GM12878 (cell line): ENCODE measurements around the gene KIAA2012. TPM values are rescaled to one million over a fixed set of nuclear protein-coding genes. Genes with fewer than 3 reads are reported as not detected.
A peak's percentile ranks its signal among the peaks of the same experiment; 100 is the strongest.

Experiments used
- ATAC-seq: fragments of 200-7000 bp; cut with Tn5 transposase; 3 replicates; pipeline ENCODE4 v1.9.1; 2020; ENCODE audit warnings: mild to moderate bottlenecking, moderate library complexity
- BruUV-seq: library from RNA; stranded (reverse); fragments of 400-500 nt; replicated peaks from 2 replicates; lab custom pipeline; 2021; lab: Mats Ljungman, UMichigan
- CTCF ChIA-PET: fragments of 300-600 bp; sonication (Branson Sonifier 250); formaldehyde crosslinking; extraction: SDS; loops from one replicate; lab custom pipeline; 2021; ENCODE audit warnings: inconsistent platforms; lab: Yijun Ruan, JAX
- POLR2A ChIA-PET: fragments of 350-600 bp; formaldehyde crosslinking; extraction: SDS; loops from one replicate; lab custom pipeline; 2021; ENCODE audit warnings: inconsistent platforms; lab: Charles Lee
- RAD21 ChIA-PET: fragments of 300-600 bp; sonication (Branson Sonifier 250); formaldehyde crosslinking; loops from one replicate; lab custom pipeline; 2023; ENCODE audit warnings: antibody characterized with exemption; ENCODE audit not compliant: unreplicated experiment; lab: Charles Lee
- SMC1A ChIA-PET: fragments of 300-600 bp; sonication (Branson Sonifier 250); formaldehyde crosslinking; loops from one replicate; lab custom pipeline; 2023; ENCODE audit not compliant: unreplicated experiment, uncharacterized antibody; lab: Charles Lee
- DNase-seq: peaks from one replicate; pipeline ENCODE4 v3.0.0-alpha.2; 2011; ENCODE audit warnings: low read depth, low spot score
- FAIRE-seq: peaks from 3 replicates; lab custom pipeline; 2011; peaks lifted over from hg19 to GRCh38; lab: Jason Lieb, UNC
- H2AFZ ChIP-seq: 2 replicates; pipeline ENCODE4 v1.6.0; 2011; ENCODE audit warnings: low read depth, low read length, control low read depth; ENCODE audit not compliant: control insufficient read depth
- H3K27ac ChIP-seq: 2 replicates; pipeline ENCODE4 v1.5.1; 2011; ENCODE audit warnings: control low read depth; ENCODE audit not compliant: control insufficient read depth, insufficient read depth
- H3K27me3 ChIP-seq, 2 experiments: replicated peaks in 1 of 2; 2 replicates each; pipeline versions ENCODE4 v1.6.0 to v1.6.1; 2011; ENCODE audit warnings: low read length in 1 of 2; ENCODE audit not compliant: control insufficient read depth in 2 of 2, insufficient read depth in 2 of 2
- H3K36me3 ChIP-seq, 2 experiments: 2 replicates each; pipeline ENCODE4 v1.5.1; 2011; ENCODE audit warnings: low read length in 1 of 2; ENCODE audit not compliant: control insufficient read depth in 2 of 2, insufficient read depth in 2 of 2
- H3K4me1 ChIP-seq: 2 replicates; pipeline ENCODE4 v1.6.1; 2011; ENCODE audit warnings: mild to moderate bottlenecking, low read length, moderate library complexity, mixed read lengths; ENCODE audit not compliant: control insufficient read depth, insufficient read depth
- H3K4me2 ChIP-seq: 2 replicates; pipeline ENCODE4 v1.6.0; 2011; ENCODE audit warnings: control low read depth; ENCODE audit not compliant: control insufficient read depth, insufficient read depth
- H3K4me3 ChIP-seq: fragments of 200-600 bp; sonication (generic); 2 replicates; pipeline ENCODE4 v1.5.1; 2016
- H3K79me2 ChIP-seq: 2 replicates; pipeline ENCODE4 v1.6.0; 2011; ENCODE audit warnings: low read length; ENCODE audit not compliant: control insufficient read depth, insufficient read depth
- H3K9ac ChIP-seq: 2 replicates; pipeline ENCODE4 v1.8.0; 2011; ENCODE audit warnings: low read length, control low read depth, mixed read lengths; ENCODE audit not compliant: control insufficient read depth, insufficient read depth
- H3K9me3 ChIP-seq: replicated peaks from 3 replicates; pipeline ENCODE4 v1.5.1; 2011; ENCODE audit warnings: mild to moderate bottlenecking, low read length; ENCODE audit not compliant: control insufficient read depth, insufficient read depth
- H4K20me1 ChIP-seq: 2 replicates; pipeline ENCODE4 v1.6.0; 2011; ENCODE audit not compliant: control insufficient read depth, insufficient read depth
- ATF7 ChIP-seq: fragments of 450-650 bp; IDR thresholded peaks from 2 replicates; pipeline ENCODE4 v1.6.1; 2016; ENCODE audit warnings: low read depth, mild to moderate bottlenecking
- BCL11A ChIP-seq: IDR thresholded peaks from 2 replicates; pipeline ENCODE4 v1.6.1; 2011; ENCODE audit warnings: low read depth, low read length
- CREB1 ChIP-seq: IDR thresholded peaks from 2 replicates; pipeline ENCODE4 v1.6.1; 2012; ENCODE audit warnings: low read depth, mild to moderate bottlenecking, inconsistent platforms
- DPF2 ChIP-seq: fragments of 450-650 bp; IDR thresholded peaks from 2 replicates; pipeline ENCODE4 v1.6.1; 2017; ENCODE audit warnings: mild to moderate bottlenecking
- EP300 ChIP-seq, 2 experiments: fragments of 150-350 bp in 1 of 2; IDR thresholded peaks; 2 replicates each; pipeline ENCODE4 v1.6.1; 2011 to 2012; ENCODE audit warnings: low read depth in 2 of 2, low read length in 2 of 2, borderline replicate concordance in 1 of 2, improper control_type of control experiment in 1 of 2, inconsistent platforms in 1 of 2; ENCODE audit not compliant: control insufficient read depth in 1 of 2
- EZH2 ChIP-seq: IDR thresholded peaks from 2 replicates; pipeline ENCODE4 v1.6.1; 2012; ENCODE audit warnings: low read depth, mild to moderate bottlenecking, control low read depth, inconsistent platforms, low read length, borderline replicate concordance; ENCODE audit not compliant: control insufficient read depth
- FOS ChIP-seq: IDR thresholded peaks from 3 replicates; pipeline ENCODE4 v1.6.1; 2011; ENCODE audit warnings: borderline replicate concordance; ENCODE audit not compliant: insufficient read length; ENCODE audit errors: extremely low read depth
- FOXM1 ChIP-seq: IDR thresholded peaks from 2 replicates; pipeline ENCODE4 v1.6.1; 2012; ENCODE audit warnings: low read depth, mild to moderate bottlenecking, inconsistent platforms, low read length, moderate library complexity
- IKZF1 ChIP-seq: fragments of 450-650 bp; conservative IDR thresholded peaks from 2 replicates; pipeline ENCODE4 v1.6.1; 2017; ENCODE audit warnings: antibody characterized with exemption, mild to moderate bottlenecking
- IKZF2 ChIP-seq, 2 experiments: fragments of 450-650 bp; IDR thresholded peaks; 2 replicates each; pipeline ENCODE4 v1.6.1; 2017; ENCODE audit warnings: mild to moderate bottlenecking in 2 of 2, moderate library complexity in 2 of 2
- IRF4 ChIP-seq: IDR thresholded peaks from 2 replicates; pipeline ENCODE4 v1.6.1; 2011; ENCODE audit warnings: low read depth, low read length
- JUNB ChIP-seq: IDR thresholded peaks from 2 replicates; pipeline ENCODE4 v1.6.1; 2016; ENCODE audit warnings: antibody characterized with exemption, mild to moderate bottlenecking
- MEF2A ChIP-seq: IDR thresholded peaks from 2 replicates; pipeline ENCODE4 v1.6.1; 2011; ENCODE audit warnings: low read depth, mild to moderate bottlenecking, low read length, moderate library complexity; ENCODE audit not compliant: insufficient read depth
- MTA2 ChIP-seq: fragments of 450-650 bp; IDR thresholded peaks from 2 replicates; pipeline ENCODE4 v1.6.1; 2016; ENCODE audit warnings: low read depth, mild to moderate bottlenecking, moderate library complexity
- NFIC ChIP-seq: IDR thresholded peaks from 2 replicates; pipeline ENCODE4 v1.6.1; 2012; ENCODE audit warnings: low read depth, mild to moderate bottlenecking, inconsistent platforms, low read length, moderate library complexity
- NR2F1 ChIP-seq: fragments of 450-650 bp; conservative IDR thresholded peaks from 2 replicates; pipeline ENCODE4 v1.6.1; 2017; ENCODE audit warnings: mild to moderate bottlenecking
- POU2F2 ChIP-seq: IDR thresholded peaks from 3 replicates; pipeline ENCODE4 v1.6.1; 2011; ENCODE audit warnings: low read depth, mild to moderate bottlenecking, low read length, borderline replicate concordance
- RUNX3 ChIP-seq: IDR thresholded peaks from 2 replicates; pipeline ENCODE4 v1.6.1; 2012; ENCODE audit warnings: low read length, inconsistent platforms
- SMC3 ChIP-seq: IDR thresholded peaks from 2 replicates; pipeline ENCODE4 v1.6.1; 2011; ENCODE audit warnings: low read length, improper control_type of control experiment, borderline replicate concordance
- SPI1 ChIP-seq: IDR thresholded peaks from 2 replicates; pipeline ENCODE4 v1.6.1; 2011; ENCODE audit warnings: low read depth, mild to moderate bottlenecking, low read length, moderate library complexity, borderline replicate concordance; ENCODE audit not compliant: insufficient read depth
- SUPT20H ChIP-seq: IDR thresholded peaks from 2 replicates; pipeline ENCODE4 v1.6.1; 2011; ENCODE audit warnings: low read depth, mild to moderate bottlenecking, low read length, moderate library complexity, borderline replicate concordance; ENCODE audit not compliant: control insufficient read depth
- WGBS: methylation state at CpG from one replicate; pipeline ENCODE4 v1.1.6; 2016; ENCODE audit warnings: low lambda C conversion rate; ENCODE audit not compliant: insufficient replicate concordance, insufficient coverage; ENCODE audit errors: missing lambda C conversion rate; 5-methylcytosine and 5-hydroxymethylcytosine counted together
- in situ Hi-C: fragments of 300-500 bp; cut with MboI; formaldehyde crosslinking; loops from 9 replicates; pipeline ENCODE4 v1.14.3; 2018; ENCODE audit warnings: mixed read lengths
- intact Hi-C: fragments of 100-400 bp; cut with micrococcal nuclease; formaldehyde crosslinking; loops from one replicate; pipeline ENCODE4 v1.14.2; 2022; ENCODE audit not compliant: unreplicated experiment
- polyA plus RNA-seq, 11 experiments: library from polyadenylated mRNA; depleted of rRNA in 4 of 11; unstranded in 6 of 11; stranded (reverse) in 5 of 11; fragments of >200 nt; fragmentation: Nextera tagmentation in 4 of 11; fragmentation: Illumina TruSeq in 1 of 11; extraction: Ambion mirVana in 4 of 11; extraction: Trizol in 1 of 11; gene quantifications; 1 replicate in 1 of 11; 2 replicates in 10 of 11; pipeline versions ENCODE4 v1.2.1 to v1.2.3, GENCODE V29; 2011 to 2016; ENCODE audit warnings: inconsistent platforms in 2 of 11, missing spikeins in 2 of 11, low read depth in 1 of 11
- total RNA-seq, 4 experiments: library from RNA; depleted of rRNA in 3 of 4; stranded (reverse); fragments of >200 nt in 3 of 4; fragmentation: Illumina TruSeq in 1 of 4; extraction: Trizol in 1 of 4; gene quantifications; 2 replicates each; pipeline versions ENCODE4 v1.2.1 to v1.2.3, GENCODE V29; 2013 to 2021
- TF ChIP-seq, protein P1 (sequence below): fragments of 450-650 bp; IDR thresholded peaks from 2 replicates; pipeline ENCODE4 v1.6.1; 2017; ENCODE audit warnings: mild to moderate bottlenecking

Gene KIAA2012
- total and polyA plus RNA-seq, 10 of the 15 experiments (the other 5 are each of a cell fraction or from before 2014, with no cell fraction given) = 0.03 TPM; not detected in 9

DNA sequence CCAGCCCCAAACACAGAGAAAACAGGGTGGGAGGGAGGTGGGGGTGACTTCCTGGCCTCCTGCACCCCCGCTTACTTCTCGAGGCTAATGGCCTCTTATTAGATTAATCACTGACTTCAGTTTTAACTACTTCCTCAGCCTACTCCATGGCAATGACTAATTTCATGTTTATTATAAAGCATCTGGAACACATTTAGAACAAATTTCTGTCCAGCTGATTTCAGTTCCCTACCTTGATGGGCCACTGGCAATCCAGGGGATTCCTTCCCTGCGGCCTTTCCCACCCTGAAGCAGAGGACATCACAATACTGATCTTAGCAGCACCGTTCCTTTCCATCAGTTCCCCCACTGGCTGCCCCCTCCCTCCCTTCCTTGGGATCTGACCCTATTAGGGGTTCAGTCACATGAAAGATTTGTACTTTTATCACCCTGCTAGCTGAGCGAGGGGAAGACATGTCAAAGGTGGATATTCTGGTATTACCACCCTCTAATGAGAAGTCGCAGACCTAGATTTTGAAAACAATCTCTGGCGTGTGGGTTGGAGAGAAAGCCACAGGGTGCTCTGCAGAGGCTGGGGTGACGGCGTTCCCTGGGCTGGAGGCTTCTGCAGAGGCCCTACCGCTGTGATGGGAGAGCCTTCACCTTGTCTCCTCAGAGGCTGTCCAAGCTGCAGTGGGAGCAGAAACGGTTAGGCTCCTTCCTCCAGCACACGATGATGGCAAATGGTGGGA, 67.6 kb downstream of the KIAA2012 start:
- ChIA-PET POLR2A (interaction anchor here (0.6 kb wide), 1 partner anchor 206 kb away, joined by 6 read pairs; no protein-coding TSS in a partner anchor), CTCF (interaction anchor here (1.1 kb wide), 1 partner anchor 280 kb away, joined by 4 read pairs; no protein-coding TSS in a partner anchor), RAD21 (no interaction called here), SMC1A (interaction anchor here (1.0 to 1.6 kb wide), 2 partner anchors 135 to 280 kb away, joined by 3 to 5 read pairs; no protein-coding TSS in a partner anchor)
- FAIRE-seq (no peak), DNase-seq (no peak), ATAC-seq (peak; percentile 61)
- Histone ChIP-seq H3K4me1 (peaks cover 18% of the 10 kb centered on the region), H3K27me3 (no peaks in the 10 kb centered on the region; a peak in 1 of 4 replicates), H3K27ac (peak overlapping the region; percentile 11), H3K4me2 (peak overlapping the region; percentile 44), H3K9me3 (no peaks in the 10 kb centered on the region), H3K36me3 (no peaks in the 10 kb centered on the region), H3K4me3 (no peak overlapping the region), H3K9ac (no peak overlapping the region; the same call in 1 of the 2 replicates), H3K79me2 (no peaks in the 10 kb centered on the region), H4K20me1 (no peaks in the 10 kb centered on the region), H2AFZ (peak overlapping the region; percentile 70)
- BruUV-seq = no TSS peak
- TF ChIP-seq FOS (no peak), EP300 (IDR thresholded peaks at IDR 0.05; ENCODE audit: borderline replicate concordance in 1 of 2, control insufficient read depth in 1 of 2, low read depth in 2 of 2, low read length in 2 of 2) (no peak), RUNX3 (peak; percentile 39), IKZF1 (peak; percentile 51; the same call in 1 of the 2 replicates), SUPT20H (no peak), DPF2 (0 out of 2 replicates have a peak, but pooled peaks have one; percentile 19), POU2F2 (no peak), NR2F1 (no peak), CREB1 (no peak), IRF4 (no peak), SPI1 (peak; percentile 74), IKZF2 (IDR thresholded peaks at IDR 0.05) (peak in 1 of 2 experiments; percentile 32; a peak in 1 of 4 replicates), EZH2 (no peak), JUNB (peak; percentile 44), NFIC (peak; percentile 62; the same call in 1 of the 2 replicates), MEF2A (0 out of 2 replicates have a peak, but pooled peaks have one; percentile 21), FOXM1 (0 out of 2 replicates have a peak, but pooled peaks have one; percentile 18), MTA2 (peak; percentile 74), ATF7 (0 out of 2 replicates have a peak, but pooled peaks have one; percentile 11), SMC3 (no peak), BCL11A (peak; percentile 11; the same call in 1 of the 2 replicates)
- TF ChIP-seq, protein P1, sequence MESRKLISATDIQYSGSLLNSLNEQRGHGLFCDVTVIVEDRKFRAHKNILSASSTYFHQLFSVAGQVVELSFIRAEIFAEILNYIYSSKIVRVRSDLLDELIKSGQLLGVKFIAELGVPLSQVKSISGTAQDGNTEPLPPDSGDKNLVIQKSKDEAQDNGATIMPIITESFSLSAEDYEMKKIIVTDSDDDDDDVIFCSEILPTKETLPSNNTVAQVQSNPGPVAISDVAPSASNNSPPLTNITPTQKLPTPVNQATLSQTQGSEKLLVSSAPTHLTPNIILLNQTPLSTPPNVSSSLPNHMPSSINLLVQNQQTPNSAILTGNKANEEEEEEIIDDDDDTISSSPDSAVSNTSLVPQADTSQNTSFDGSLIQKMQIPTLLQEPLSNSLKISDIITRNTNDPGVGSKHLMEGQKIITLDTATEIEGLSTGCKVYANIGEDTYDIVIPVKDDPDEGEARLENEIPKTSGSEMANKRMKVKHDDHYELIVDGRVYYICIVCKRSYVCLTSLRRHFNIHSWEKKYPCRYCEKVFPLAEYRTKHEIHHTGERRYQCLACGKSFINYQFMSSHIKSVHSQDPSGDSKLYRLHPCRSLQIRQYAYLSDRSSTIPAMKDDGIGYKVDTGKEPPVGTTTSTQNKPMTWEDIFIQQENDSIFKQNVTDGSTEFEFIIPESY = peak; percentile 46; the same call in 1 of the 2 replicates
- in situ Hi-C loops = no loop called here
- WGBS = 18% methylated on average over 12 of the region's 12 CpGs
- intact Hi-C loops = no loop called here
